HG02588 (cell line): ENCODE results near the gene SLC22A31.
"Not testable (repeated sequence)": the region's sequence is repeated elsewhere in the genome, so short reads cannot be mapped to it uniquely, and the experiment has no call there.

Experiments
- ATAC-seq: cut with Tn5 transposase; IDR thresholded peaks from one replicate; pipeline ENCODE4 v1.9.1; 2021; ENCODE audit warnings: mild to moderate bottlenecking, moderate library complexity; ENCODE audit not compliant: unreplicated experiment

SLC22A31 gene

DNA sequence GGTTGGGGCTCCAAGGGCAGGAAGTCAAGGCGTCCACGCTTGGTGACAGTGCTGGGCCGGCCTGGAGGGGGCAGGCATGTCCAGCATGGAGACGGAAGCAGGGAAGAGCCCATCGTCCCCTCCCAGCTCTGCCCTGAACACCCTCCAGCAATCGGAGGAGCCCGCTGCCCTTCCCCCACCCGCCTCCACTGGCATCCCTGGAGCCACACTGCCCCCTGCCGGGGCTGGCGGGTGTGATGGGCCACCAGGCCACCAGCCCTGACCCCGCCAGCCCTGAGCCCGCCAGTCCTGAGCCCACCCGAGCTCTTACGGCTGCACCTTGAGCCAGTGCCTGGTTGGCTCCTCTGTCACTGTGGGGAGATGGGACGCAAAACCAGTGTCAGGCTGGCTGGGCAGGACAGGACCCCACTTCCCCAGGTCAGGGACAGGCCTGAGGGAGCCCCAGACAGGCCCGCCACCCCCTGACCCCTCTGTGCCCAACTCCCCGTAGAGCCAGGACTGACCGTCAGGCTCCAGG lies 32.9 kb downstream of the SLC22A31 start:
- ATAC-seq = no peak

DNA sequence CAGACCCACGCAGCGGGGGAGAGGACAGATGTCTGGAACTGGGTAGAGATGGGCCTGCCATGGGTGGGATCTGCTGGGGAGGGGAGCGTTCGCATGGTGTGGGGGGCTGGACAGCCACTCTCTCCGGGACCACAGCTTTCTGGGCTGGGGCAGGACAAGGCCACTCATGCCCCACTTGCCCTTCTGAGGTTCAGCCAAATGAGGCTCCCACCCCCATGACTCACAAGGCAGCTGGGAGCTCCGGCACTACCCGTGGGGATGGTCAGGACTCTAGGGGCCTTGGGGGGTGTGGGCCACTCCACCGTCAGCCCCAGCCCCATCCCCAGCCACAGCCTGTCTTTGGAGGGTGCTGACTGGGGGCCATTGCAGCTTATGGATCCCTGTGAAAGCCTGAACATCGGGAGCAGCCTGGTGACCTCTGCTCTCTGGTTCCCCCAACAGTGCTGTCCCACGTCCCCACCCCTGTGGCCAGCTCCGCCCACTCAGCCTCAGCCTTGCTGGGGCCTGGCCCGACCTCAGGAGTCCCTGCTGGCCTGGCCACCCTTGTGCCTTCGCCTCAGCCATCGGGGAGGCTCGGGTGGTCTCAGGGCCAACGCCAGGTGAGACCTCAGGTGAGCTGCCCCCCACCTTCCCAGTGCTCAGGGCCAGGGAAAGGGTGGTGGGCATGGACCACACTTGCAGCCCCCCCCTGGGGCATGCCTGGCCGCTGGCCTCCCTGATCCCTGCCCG lies 33.5 kb downstream of the SLC22A31 start:
- no peak for ATAC-seq

GRCh38 chr16:89165681-89165979 lies 34.7 kb downstream of the SLC22A31 start:
- not testable (repeated sequence) for ATAC-seq

- ATAC-seq = no peak
Observed at GRCh38 chr16:89164847-89165680, 35.3 kb downstream of the SLC22A31 start.

DNA sequence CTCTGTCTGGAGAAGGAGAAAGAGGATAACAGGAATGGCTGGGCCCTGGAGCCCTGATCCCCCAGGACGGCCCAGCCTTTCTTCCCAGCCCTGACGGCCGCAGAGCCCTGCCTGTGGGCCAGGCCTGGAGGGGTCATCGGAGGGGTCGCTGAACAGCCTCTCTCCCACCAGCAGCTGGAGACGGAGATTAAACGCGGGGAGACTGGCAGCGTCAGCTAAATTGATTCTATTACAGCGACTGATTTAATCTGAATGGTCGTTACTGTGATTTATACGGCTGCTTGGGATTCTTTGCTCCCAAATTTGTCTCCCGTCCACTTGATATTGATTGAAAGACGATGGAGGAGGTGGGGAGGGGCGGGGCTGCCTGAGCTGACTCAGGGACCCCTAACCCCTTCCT lies 35.9 kb downstream of the SLC22A31 start:
- ATAC-seq = no peak

- no peak for ATAC-seq
Observed at GRCh38 chr16:89163297-89163696, 37.0 kb downstream of the SLC22A31 start.

DNA sequence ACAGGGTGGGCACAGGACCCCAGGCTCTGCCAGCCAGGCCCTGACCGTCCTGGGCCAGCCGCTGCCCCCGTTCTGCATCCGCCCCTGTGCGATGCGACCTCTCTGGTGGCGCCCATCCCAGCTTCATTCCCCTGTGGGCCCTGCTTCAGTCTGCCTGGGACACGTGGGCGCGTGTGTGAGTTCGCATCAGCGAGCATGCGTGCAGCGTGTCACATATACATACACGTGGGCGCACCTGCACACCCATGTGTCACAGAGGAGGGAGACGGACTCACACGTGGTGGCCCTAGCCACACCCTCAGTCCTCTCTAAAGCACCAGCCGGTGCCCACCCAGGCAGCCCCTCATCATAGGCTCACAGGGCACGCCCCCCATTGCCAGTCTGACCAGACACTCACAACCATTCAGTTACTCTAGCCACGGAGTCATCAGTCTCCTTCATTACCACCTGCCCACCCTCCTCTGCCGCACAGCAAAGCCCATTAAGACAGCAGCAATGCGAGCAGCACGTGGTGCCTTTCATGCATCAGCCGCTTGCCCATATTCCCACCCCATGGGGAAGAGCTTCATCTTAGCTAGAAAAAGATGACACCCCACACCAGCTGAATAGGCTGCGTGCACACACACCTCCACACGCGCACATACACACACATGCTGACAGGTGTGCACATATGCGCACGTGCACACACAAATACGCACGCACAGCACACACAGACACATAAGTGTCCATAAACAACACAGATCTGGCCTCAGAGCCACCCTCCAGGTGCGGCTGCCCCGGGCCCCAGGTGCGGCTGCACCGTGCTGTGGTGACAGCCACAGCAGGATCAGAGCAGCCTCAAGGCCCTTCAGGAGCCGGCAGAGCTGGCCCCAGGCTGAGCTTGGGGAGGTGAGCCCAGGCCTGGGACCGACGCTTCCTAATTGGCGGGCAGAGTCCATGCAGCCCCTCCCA lies 38.3 kb downstream of the SLC22A31 start:
- no peak for ATAC-seq

- ATAC-seq = no peak
Observed at GRCh38 chr16:89160977-89161701, 39.2 kb downstream of the SLC22A31 start.

DNA sequence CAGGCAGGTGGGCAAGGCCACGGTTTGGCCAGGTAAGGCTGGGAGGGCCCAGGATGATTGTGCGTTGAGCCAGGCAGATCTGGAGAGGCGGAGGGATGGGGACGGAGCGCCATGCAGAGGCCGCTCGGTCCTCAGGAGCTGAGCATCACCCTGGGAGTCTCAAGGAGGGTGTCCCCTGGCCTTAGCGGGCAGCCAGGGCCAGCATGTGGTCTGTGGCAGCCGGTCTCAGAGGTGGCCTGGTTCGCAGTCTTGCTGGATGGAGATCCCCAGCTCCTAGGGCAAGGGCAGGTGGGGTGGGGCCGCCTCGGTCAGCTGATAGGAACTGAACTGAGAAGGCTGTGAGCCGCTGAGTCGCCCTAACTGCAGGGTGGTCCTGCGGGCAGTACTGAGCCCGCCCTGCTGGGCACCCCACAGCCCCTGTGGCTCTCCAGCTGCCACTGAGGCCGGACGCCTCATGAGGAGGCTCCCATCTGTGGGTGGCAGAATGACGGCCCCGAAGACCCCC lies 40.4 kb downstream of the SLC22A31 start:
- ATAC-seq = no peak

- ATAC-seq = no peak
Observed at GRCh38 chr16:89159066-89159849, 41.1 kb downstream of the SLC22A31 start.

- no peak for ATAC-seq
Observed at GRCh38 chr16:89157778-89158177, 42.6 kb downstream of the SLC22A31 start.

DNA sequence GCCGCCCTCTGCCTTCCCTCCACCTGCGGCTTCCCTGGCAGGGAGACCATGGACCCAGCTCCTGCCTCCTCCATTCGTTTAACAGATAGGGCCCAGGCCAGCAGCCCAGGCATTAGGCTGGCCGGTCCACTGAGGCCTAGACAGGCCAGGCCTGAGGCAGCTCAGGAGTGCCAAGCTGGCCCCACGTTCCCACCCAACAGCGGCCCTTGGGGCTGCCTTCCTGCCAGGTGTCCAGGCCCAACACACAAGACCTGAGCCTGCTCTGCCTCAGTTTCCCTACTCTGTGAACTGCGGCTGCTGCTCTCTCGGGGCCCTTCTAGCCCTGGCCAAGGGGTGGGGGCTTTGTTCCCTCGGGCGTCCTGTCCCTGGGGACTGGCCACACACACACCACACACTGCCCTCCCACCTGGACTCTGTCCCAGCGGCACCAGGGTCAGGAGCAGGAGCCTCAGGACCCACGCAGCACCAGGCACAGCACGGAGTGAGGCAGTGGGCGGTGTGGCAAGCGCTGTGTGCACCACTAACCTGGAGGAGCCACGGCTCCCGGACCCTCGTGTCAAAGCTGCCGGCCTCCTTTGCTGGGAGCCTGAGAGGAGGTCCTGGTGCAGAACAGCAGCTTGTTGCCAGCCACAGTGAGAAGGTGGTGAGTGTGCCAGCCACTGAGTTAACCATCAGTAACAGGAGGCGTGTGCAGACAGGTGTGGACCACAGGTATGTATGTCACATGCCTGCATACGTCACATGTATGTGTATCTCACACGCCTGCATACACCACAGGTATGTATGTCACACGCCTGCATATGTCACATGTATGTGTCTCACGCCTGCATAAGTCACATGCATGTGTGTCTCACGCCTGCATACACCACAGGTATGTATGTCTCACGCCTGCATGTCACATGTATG lies 43.3 kb downstream of the SLC22A31 start:
- ATAC-seq = no peak

GRCh38 chr16:89155851-89156739 lies 44.2 kb downstream of the SLC22A31 start:
- no peak for ATAC-seq

GRCh38 chr16:89155184-89155679 lies 45.1 kb downstream of the SLC22A31 start:
- ATAC-seq = no peak

DNA sequence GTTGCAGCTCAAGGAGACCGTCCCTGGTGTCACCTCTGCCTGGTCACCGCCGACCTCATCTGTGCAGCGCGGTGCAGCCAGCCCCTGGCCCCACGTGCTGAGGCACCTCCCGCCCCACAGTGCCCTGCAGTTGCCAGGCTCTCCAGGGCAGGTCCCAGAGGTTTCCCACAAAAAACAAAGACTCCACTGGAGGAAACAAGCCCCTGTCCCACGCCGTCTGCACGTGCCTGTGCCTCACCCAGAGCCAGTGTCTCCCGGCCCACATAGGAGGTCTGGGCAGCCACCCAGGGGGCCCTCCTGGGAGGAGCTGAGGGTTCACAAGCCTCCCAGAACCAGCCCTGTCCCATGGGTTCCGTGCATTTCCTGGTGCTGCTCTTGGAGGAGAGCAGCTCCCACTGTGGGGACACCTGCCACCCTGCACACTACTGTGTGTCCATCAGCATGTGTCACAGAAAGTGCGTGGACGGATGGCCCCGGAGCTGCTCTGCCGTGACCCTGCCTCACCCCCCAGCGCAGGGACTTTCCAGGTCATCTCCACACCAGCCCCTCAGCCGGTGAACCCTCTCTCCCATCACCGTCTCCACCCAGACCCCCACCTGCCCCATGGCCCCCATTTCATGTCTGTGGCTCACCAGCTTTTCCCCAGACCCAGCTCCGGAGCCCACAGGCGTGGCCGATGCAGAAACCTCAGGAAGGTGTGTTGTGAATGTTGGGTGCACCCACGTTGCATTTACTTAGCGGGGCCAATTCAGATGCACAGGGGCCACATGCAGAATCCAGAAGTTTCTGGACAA lies 45.8 kb downstream of the SLC22A31 start:
- no peak for ATAC-seq

- no peak for ATAC-seq
Observed at GRCh38 chr16:89153848-89154271, 46.5 kb downstream of the SLC22A31 start.
